T-helper 22 cell (primary cell): ENCODE measurements around the gene HEPACAM2.

ENCODE experiments used
- DNase-seq: peaks from one replicate; pipeline ENCODE4 v3.0.0-alpha.2; 2020; ENCODE audit warnings: low read depth

HEPACAM2 gene

DNA sequence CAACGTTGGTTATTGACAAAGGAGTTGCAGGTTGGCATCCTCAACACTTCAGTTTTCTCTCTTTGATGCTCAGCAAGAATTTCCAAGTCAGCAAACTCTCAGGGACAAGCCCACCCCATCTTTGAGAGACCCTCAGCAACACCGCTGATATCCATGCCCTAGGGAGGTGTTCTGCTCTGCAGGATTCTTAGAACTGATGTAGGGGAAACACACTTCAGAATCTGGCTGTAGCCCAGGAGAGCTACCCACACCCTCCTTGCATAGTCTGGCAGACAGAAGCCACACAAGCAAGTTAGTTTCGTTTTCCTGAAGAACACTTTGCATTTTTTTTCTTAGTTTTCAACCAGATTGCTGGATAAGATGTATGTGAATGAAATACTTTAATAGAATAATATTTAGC is 78.9 kb downstream of the HEPACAM2 start:
- no peak for DNase-seq

DNA sequence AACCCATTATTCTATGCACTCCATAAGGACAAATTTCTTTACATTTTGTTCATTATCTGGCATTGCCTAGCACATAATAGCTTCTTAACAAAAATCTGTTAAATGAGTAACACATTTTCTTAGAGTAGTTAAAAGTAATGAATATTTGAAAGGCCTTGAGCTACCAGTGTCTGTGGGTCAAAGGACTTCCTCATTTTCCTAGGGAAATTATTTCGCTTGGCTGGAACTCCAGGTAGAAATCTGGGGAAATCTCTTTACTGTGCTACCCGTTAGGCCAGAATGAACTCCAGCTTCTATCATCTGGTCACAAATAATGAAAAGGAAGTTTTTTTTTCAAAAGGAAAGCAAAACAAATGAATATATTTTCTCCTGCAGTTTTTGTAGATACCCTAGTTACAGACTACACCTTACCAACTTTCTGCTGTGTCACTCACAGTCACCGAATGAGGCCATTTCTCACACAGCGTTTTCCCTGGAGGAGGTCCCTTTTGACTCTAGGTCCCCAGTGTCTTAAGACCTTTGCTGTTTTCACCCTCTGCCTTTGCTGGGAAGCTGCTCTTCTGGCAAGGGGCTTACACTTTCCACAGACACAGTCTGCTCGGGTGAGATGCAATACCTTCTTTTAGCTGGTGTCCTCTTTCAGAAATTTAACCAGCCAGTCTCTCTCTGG is 79.7 kb downstream of the HEPACAM2 start:
- DNase-seq: no peak

DNA sequence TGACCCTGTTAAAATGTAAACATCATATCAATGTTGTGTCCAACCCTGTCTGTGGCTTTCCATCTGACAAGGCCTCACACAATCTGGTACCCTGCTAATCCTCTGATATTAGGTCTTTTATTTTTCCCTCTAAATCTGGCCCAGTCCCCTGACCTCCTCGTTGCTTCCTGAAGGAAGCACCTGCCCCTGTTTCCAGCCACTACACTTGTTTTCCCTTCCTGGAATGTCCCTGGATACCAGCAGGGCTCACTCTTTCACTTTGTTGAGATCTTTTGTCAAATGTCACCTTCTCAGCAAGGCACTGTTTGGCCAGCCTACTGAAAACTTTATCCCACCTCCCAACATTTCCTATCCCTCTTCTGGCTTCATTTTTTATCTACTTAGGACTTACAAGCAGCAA is 80.2 kb downstream of the HEPACAM2 start:
- DNase-seq: no peak

DNA sequence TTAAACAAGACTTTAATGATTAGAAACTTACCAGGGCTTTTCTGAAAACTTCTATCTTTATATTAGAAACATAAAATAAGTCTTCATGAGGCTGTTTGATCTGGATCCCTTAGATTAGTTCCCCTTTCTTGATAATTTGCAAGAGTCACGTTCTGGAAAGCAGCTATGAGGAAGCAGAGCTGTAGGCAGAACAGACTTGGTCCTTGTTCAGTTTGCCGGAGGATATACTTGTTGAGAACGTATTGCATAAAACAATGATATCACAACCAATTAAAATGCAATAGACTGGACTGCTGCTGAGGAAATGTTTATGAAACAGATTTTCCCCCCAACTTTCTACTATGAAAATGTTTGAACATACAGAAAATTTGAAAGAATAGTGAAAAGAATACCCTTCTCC is 80.9 kb downstream of the HEPACAM2 start:
- DNase-seq: no peak

DNA sequence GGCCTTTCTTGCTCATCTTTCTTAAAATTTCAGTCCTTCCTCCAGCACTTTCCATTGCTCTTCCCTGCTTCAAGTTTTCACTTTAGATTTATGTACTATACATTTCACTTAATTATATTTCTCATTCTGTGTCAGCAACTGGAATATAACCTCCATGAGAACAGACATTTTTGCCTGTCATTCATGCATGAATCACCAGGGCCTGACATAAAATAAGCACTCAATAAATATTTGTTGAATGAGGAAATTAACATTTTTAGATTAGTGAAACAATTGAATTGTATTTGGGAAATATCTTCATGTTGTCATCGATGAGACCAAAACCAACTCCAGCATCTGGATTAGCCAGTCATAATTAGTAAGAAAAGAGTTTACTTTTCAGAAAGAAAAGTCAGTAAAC is 84.1 kb downstream of the HEPACAM2 start:
- DNase-seq: no peak

DNA sequence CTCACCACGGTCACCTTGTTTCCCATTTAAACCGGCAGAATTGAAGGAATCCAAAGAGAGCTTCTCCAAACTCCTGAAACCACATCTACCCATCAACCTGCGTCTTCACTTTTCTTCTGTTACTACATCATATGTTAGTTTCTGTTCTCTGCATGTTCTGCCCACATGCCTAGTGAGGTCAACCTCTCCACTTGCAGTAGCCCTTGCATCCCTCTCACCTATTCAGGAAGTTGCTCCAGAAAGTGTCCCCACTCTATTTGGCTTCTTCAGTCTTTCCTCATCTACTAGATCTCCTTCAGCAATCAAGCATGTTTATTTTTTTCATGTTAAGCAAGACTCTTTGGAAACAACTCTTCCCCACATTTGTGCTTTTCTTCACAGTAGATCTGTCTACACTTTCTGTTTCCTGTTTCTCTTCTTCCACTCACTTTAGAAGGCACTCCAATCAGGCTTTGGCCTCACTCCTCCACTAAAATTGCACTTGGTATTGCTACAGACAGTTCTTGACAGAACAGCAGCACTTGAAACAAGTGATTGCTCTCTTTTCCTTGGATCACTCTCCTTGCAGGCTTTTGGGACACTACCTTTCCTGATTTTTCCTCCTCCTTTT is 85.6 kb downstream of the HEPACAM2 start:
- no peak for DNase-seq

DNA sequence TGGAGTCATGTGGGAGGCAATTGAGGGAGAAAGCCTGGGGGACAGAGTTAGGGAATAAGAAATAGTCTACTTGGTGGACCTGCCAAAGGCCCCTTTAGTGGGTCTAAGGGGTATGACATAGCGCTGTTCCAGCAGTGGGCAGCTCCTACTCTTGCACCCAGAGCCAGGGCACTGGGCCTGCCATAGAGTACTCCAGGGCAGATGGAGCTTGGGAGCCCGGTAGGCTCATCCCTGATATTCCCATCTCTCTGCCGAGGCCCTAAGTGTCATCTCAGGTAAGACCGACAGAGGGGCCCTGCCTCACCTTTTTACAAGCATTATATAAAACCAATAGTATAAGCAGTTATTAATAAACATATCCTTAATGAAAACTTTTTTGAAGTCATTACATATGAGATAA is 87.7 kb downstream of the HEPACAM2 start:
- no peak for DNase-seq
